K562 (cell line): Measurements from ENCODE around the gene ELF2. TPM values are rescaled to one million over a fixed set of nuclear protein-coding genes. Genes with fewer than 3 reads are reported as not detected.

Experiments used
- ATF6 ChIP-seq: sonication (generic); formaldehyde crosslinking; IDR thresholded peaks from 2 replicates; pipeline ENCODE4 v1.4.0; 2020; ENCODE audit warnings: mild to moderate bottlenecking, missing genetic modification reagents
- CC2D1A ChIP-seq: fragments of 450-650 bp; IDR thresholded peaks from 2 replicates; pipeline ENCODE4 v1.6.1; 2017; ENCODE audit warnings: mild to moderate bottlenecking
- CCAR2 ChIP-seq: fragments of 200-400 bp; formaldehyde crosslinking; IDR thresholded peaks from 2 replicates; pipeline ENCODE4 v1.6.1; 2017; ENCODE audit warnings: mild to moderate bottlenecking, low read depth, low read length
- EP400 ChIP-seq: fragments of 450-650 bp; IDR thresholded peaks from 2 replicates; pipeline ENCODE4 v1.6.1; 2017; ENCODE audit warnings: antibody characterized with exemption, mild to moderate bottlenecking, moderate library complexity
- FOS ChIP-seq: IDR thresholded peaks from 3 replicates; pipeline ENCODE4 v1.6.1; 2011; ENCODE audit not compliant: insufficient read length; ENCODE audit errors: extremely low read depth
- FOXJ3 ChIP-seq: sonication (generic); formaldehyde crosslinking; IDR thresholded peaks from 2 replicates; pipeline ENCODE4 v1.4.0; 2020; ENCODE audit warnings: mild to moderate bottlenecking, missing genetic modification reagents
- FOXK1 ChIP-seq: sonication (generic); formaldehyde crosslinking; IDR thresholded peaks from 2 replicates; pipeline ENCODE4 v1.8.0; 2022; ENCODE audit warnings: missing genetic modification reagents, mild to moderate bottlenecking, borderline replicate concordance
- KDM1A ChIP-seq, 2 experiments: fragments of 450-650 bp; IDR thresholded peaks; 2 replicates each; pipeline ENCODE4 v1.6.1; 2016; ENCODE audit warnings: mild to moderate bottlenecking in 2 of 2
- KDM2B ChIP-seq: fragments of 250-450 bp; sonication (Bioruptor Pico); IDR thresholded peaks from 2 replicates; pipeline ENCODE4 v1.8.0; 2021; ENCODE audit warnings: mild to moderate bottlenecking, moderate library complexity
- MBD2 ChIP-seq: sonication (generic); IDR thresholded peaks from 2 replicates; pipeline ENCODE4 v1.6.1; 2016; ENCODE audit warnings: low read depth, borderline replicate concordance
- MCM3 ChIP-seq: fragments of 450-650 bp; IDR thresholded peaks from 2 replicates; pipeline ENCODE4 v1.6.1; 2016
- NCOR1 ChIP-seq: fragments of 450-650 bp; IDR thresholded peaks from 2 replicates; pipeline ENCODE4 v1.6.1; 2016; ENCODE audit warnings: mild to moderate bottlenecking, moderate library complexity
- NR1H2 ChIP-seq: sonication (generic); formaldehyde crosslinking; IDR thresholded peaks from 2 replicates; pipeline ENCODE4 v1.4.0; 2020; ENCODE audit warnings: mild to moderate bottlenecking, missing genetic modification reagents
- PPARD ChIP-seq: fragments of 250-450 bp; sonication (Bioruptor Pico); IDR thresholded peaks from 2 replicates; pipeline ENCODE4 v1.8.0; 2022; ENCODE audit warnings: inconsistent platforms, mild to moderate bottlenecking, moderate library complexity
- RAD51 ChIP-seq: fragments of 450-650 bp; IDR thresholded peaks from 2 replicates; pipeline ENCODE4 v1.7.1; 2016; ENCODE audit warnings: low read depth, mild to moderate bottlenecking, borderline replicate concordance
- SIX5 ChIP-seq, 2 experiments: IDR thresholded peaks; 2 replicates each; pipeline ENCODE4 v1.6.1; 2011; ENCODE audit warnings: low read length in 2 of 2, borderline replicate concordance in 1 of 2, low read depth in 1 of 2, mild to moderate bottlenecking in 1 of 2, moderate library complexity in 1 of 2; ENCODE audit not compliant: insufficient read depth in 1 of 2
- SMARCB1 ChIP-seq: IDR thresholded peaks from 2 replicates; pipeline ENCODE4 v1.6.1; 2011; ENCODE audit warnings: improper control_type of control experiment, low read depth; ENCODE audit not compliant: insufficient read length
- SUPT5H ChIP-seq: fragments of 450-650 bp; IDR thresholded peaks from 2 replicates; pipeline ENCODE4 v1.6.1; 2016
- TBP ChIP-seq: optimal IDR thresholded peaks from 2 replicates; pipeline ENCODE3; 2011; ENCODE audit warnings: low read depth, low read length, improper control_type of control experiment
- UBTF ChIP-seq, 2 experiments: IDR thresholded peaks; 2 replicates each; pipeline ENCODE4 v1.6.1; 2012; ENCODE audit warnings: improper control_type of control experiment in 2 of 2, low read depth in 2 of 2, low read length in 2 of 2, borderline replicate concordance in 1 of 2
- ZNF316 ChIP-seq: fragments of 450-650 bp; IDR thresholded peaks from 2 replicates; pipeline ENCODE4 v1.6.1; 2016
- ZNF551 ChIP-seq: fragments of 250-450 bp; sonication (Bioruptor Pico); IDR thresholded peaks from 2 replicates; pipeline ENCODE4 v1.5.0; 2021; ENCODE audit warnings: mild to moderate bottlenecking, moderate library complexity
- ZNF589 ChIP-seq: fragments of 200-800 bp; sonication (Bioruptor generic); IDR thresholded peaks from 2 replicates; pipeline ENCODE4 v1.6.1; 2016; ENCODE audit warnings: low read depth, missing genetic modification characterization, missing compliant biosample characterization
- polyA plus RNA-seq, 8 experiments: library from polyadenylated mRNA; depleted of rRNA in 4 of 8; stranded (reverse) in 5 of 8; unstranded in 3 of 8; fragments of >200 nt; fragmentation: Nextera tagmentation in 2 of 8; fragmentation: Illumina TruSeq in 1 of 8; extraction: Ambion mirVana in 2 of 8; extraction: Trizol in 1 of 8; gene quantifications; 2 replicates each; pipeline versions ENCODE4 v1.2.1 to v1.2.3, GENCODE V29; 2011 to 2014; ENCODE audit warnings: inconsistent platforms in 1 of 8, missing spikeins in 1 of 8
- total RNA-seq, 7 experiments: library from RNA; depleted of rRNA in 6 of 7; stranded (reverse); fragments of >200 nt in 6 of 7; fragmentation: Illumina TruSeq in 2 of 7; extraction: Trizol in 2 of 7; gene quantifications; 2 replicates each; pipeline versions ENCODE4 v1.2.1 to v1.2.3, GENCODE V29; 2011 to 2021; ENCODE audit warnings: low replicate concordance in 1 of 7
- TF ChIP-seq, protein P1 (sequence below): fragments of 250-450 bp; sonication (Bioruptor Pico); IDR thresholded peaks from 2 replicates; pipeline ENCODE4 v1.9.0; 2021; ENCODE audit warnings: mild to moderate bottlenecking
- TF ChIP-seq, protein P2 (sequence below): sonication (generic); formaldehyde crosslinking; IDR thresholded peaks from 2 replicates; pipeline ENCODE4 v1.8.0; 2022; ENCODE audit warnings: mild to moderate bottlenecking, missing genetic modification reagents

Gene ELF2
- total and polyA plus RNA-seq, 9 of the 15 experiments (the other 6 are each of a cell fraction or from before 2014, with no cell fraction given) = 9.4 to 58.7 (median 41.6) TPM

- TF ChIP-seq FOXK1 (CRISPR knock-in tag) = peak; percentile 93; the same call in 1 of the 2 replicates
- TF ChIP-seq SMARCB1 = no peak
- no peak for TF ChIP-seq CCAR2
- TF ChIP-seq MCM3 = no peak
- TF ChIP-seq TBP = peak; percentile 36
- TF ChIP-seq, protein P1, sequence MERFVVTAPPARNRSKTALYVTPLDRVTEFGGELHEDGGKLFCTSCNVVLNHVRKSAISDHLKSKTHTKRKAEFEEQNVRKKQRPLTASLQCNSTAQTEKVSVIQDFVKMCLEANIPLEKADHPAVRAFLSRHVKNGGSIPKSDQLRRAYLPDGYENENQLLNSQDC (CRISPR knock-in tag) = no peak
- TF ChIP-seq ZNF589 (CRISPR knock-in tag) = no peak
- no peak for TF ChIP-seq RAD51
- peak; percentile 18; the same call in 1 of the 2 replicates for TF ChIP-seq NR1H2 (CRISPR knock-in tag)
- peak; percentile 12; the same call in 1 of the 2 replicates for TF ChIP-seq MBD2
- peak; percentile 88 to 92; a peak in 3 of 4 replicates for TF ChIP-seq UBTF (IDR thresholded peaks at IDR 0.05; ENCODE audit: borderline replicate concordance in 1 of 2, low read depth in 2 of 2, low read length in 2 of 2)
- TF ChIP-seq PPARD = no peak
- no peak for TF ChIP-seq CC2D1A
- peak; percentile 67; the same call in 1 of the 2 replicates for TF ChIP-seq SUPT5H
- TF ChIP-seq FOS = no peak
- TF ChIP-seq EP400 = peak; percentile 68
- TF ChIP-seq, protein P2, sequence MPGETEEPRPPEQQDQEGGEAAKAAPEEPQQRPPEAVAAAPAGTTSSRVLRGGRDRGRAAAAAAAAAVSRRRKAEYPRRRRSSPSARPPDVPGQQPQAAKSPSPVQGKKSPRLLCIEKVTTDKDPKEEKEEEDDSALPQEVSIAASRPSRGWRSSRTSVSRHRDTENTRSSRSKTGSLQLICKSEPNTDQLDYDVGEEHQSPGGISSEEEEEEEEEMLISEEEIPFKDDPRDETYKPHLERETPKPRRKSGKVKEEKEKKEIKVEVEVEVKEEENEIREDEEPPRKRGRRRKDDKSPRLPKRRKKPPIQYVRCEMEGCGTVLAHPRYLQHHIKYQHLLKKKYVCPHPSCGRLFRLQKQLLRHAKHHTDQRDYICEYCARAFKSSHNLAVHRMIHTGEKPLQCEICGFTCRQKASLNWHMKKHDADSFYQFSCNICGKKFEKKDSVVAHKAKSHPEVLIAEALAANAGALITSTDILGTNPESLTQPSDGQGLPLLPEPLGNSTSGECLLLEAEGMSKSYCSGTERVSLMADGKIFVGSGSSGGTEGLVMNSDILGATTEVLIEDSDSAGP (CRISPR knock-in tag) = no peak
- no peak for TF ChIP-seq ATF6 (CRISPR knock-in tag)
- TF ChIP-seq FOXJ3 (CRISPR knock-in tag) = no peak
- TF ChIP-seq ZNF316 = peak; percentile 59
- TF ChIP-seq NCOR1 = peak; percentile 72
- TF ChIP-seq SIX5 (IDR thresholded peaks at IDR 0.05; ENCODE audit: borderline replicate concordance in 1 of 2, insufficient read depth in 1 of 2, low read depth in 1 of 2, low read length in 2 of 2) = no peak
- TF ChIP-seq KDM1A (IDR thresholded peaks at IDR 0.05) = no peak
- TF ChIP-seq KDM2B = no peak
- TF ChIP-seq ZNF551 (CRISPR knock-in tag) = no peak
Measured at GRCh38 chr4:139176302-139177048, 543 bp downstream of the ELF2 start (continued).
